Measurements from ENCODE around the gene EBF4. TPM values are rescaled to one million over a fixed set of nuclear protein-coding genes. Genes with fewer than 3 reads are reported as not detected.
A peak's percentile ranks its signal among the peaks of the same experiment; 100 is the strongest.

The EBF4 gene
- total RNA-seq, 1 experiment from 2014 or later: not detected

DNA sequence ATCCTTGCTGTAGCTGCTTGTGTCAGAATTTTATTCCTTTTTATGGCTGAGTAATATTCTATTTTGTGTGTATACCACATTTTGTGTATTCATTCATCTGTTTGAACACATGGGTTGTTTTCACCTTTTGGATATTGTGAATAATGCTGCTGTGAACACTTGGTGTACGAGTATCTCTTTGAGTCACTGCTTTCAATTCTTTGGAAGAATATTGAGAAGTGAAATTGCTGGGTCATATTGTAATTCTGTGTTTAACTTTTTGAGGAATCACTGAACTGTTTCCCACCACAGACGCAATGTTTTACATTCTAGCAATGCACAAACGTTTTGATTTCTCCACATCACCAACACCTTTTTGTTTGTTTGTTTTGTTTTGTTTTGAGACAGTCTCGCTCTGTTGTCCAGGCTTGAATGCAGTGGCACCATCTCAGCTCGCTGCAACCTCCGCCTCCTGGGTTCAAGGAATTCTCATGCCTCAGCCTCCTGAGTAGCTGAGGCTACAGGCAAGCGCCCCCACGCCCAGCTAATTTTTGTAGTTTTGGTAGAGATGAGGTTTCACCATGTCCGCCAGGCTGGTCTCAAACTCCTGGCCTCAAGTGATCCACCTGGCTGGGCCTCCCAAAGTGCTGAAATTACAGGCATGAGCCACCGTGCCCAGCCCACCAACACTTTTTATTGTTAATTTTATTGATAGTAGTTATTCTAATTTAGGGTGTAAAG, 86.2 kb downstream of the EBF4 start:
- Histone ChIP-seq H3K9me3 (no peaks in the 10 kb centered on the region), H3K27me3 (peaks cover 16% of the 10 kb centered on the region), H3K36me3 (no peaks in the 10 kb centered on the region), H3K4me3 (no peak overlapping the region)
- DNase-seq: no peak

DNA sequence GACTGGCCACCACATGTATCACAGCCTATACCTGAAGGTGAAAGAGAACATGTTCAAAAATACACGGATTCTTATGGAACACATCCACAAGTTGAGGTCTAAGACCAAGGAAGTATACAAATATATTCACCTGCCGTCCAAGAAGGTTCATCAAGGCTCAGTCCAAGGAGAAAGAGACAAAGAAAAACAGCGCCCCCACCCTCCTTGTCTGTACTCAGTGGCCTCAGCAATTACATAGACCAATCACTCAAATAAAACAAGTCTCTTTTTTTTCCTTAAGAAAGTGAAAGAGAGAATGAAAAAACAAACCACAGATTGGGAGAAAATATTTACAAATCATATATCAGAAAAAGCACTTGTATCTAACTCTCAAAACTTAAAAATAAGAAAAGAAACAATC, 88.4 kb downstream of the EBF4 start:
- Histone ChIP-seq H3K4me3 (no peak overlapping the region), H3K36me3 (no peaks in the 10 kb centered on the region), H3K27me3 (peaks cover 16% of the 10 kb centered on the region), H3K9me3 (no peaks in the 10 kb centered on the region)
- DNase-seq: no peak

DNA sequence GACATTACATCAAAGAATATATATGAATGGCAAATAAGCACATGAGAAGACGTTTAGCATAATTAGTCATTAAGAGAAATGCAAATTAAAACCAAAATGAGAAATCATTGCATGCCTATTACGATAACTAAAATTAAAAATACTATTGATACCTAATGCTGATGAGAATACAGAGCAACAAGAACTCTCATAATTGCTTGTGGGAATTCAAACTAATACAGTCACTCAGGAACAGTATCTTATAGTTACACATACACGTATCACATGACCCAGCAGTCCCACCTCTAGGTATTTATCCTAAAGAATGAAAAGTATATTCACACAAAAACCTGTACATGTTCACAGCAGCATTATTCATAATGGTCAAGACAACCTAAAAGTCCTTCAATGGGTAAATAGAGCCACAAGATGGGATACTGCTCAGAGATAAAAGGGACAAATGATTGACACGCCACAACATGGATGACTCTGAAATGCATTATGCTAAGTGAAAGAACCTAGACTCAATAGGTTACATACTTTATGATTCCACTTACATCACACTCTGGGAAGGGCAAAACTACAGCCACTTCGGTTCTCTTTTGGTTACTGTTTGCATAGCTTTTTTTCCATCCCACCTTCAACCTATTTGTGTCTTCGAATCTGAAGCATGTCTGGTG, 91.5 kb downstream of the EBF4 start:
- H3K9me3 ChIP-seq: no peaks in the 10 kb centered on the region
- H3K27me3 ChIP-seq: peaks cover 13% of the 10 kb centered on the region
- no peak overlapping the region for H3K4me3 ChIP-seq
- H3K36me3 ChIP-seq: no peaks in the 10 kb centered on the region
- DNase-seq: no peak

DNA sequence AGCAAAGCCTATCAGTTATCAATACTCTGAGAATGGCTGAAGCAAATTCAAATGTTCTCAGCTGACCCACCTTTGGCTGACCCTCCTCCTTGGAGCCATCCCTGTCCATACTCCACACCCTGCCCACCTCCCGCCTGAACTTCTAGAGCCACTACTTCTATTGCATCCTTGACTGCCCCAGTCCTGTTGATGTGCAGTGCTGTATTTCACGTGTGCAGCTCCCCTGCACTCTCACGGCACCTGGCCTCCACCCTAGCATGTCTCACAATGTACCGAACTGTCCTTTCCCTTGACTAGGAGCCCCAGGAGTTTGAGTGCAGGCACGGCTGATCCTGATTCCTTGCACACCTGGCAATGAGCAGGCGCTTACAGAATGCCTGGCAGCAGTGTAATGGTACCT, 100.9 kb downstream of the EBF4 start:
- Histone ChIP-seq H3K36me3 (no peaks in the 10 kb centered on the region), H3K27me3 (peaks cover 2% of the 10 kb centered on the region; the same call in 1 of the 2 replicates)

DNA sequence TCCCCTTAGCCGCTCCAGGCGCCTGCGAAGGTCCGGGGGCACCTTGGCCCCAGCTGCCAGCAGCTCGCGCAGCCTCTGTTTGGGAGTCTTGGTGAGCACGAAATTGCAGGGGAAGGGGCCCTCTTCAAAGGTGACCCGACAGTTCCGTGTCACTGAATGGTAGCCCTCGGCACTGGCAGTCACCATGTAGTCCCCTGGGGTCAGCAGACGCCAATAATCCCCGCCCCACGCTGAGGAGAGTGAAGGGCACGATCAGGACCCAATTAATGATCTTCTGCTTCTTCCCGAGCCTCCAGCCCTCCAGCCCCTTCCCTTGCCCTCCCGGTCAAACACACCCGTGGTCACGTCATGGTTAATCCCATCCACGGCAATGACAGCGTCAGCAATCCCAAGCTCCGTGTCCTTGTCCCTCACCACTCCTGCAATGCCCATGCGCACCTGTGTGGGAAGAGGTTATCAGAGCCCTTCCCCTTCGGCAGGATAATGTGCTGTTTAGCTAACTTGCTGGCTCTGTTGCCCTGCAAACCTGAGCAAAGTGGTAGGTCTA, 101.7 kb downstream of the EBF4 start:
- Histone ChIP-seq H3K36me3 (no peaks in the 10 kb centered on the region), H3K9me3 (no peaks in the 10 kb centered on the region), H3K27me3 (peaks cover 2% of the 10 kb centered on the region; the same call in 1 of the 2 replicates), H3K4me3 (no peak overlapping the region)
- no peak for DNase-seq

More for the DNA sequence above, 100.9 kb downstream of the EBF4 start:
- Histone ChIP-seq H3K9me3 (no peaks in the 10 kb centered on the region), H3K4me3 (no peak overlapping the region)
- DNase-seq: no peak

DNA sequence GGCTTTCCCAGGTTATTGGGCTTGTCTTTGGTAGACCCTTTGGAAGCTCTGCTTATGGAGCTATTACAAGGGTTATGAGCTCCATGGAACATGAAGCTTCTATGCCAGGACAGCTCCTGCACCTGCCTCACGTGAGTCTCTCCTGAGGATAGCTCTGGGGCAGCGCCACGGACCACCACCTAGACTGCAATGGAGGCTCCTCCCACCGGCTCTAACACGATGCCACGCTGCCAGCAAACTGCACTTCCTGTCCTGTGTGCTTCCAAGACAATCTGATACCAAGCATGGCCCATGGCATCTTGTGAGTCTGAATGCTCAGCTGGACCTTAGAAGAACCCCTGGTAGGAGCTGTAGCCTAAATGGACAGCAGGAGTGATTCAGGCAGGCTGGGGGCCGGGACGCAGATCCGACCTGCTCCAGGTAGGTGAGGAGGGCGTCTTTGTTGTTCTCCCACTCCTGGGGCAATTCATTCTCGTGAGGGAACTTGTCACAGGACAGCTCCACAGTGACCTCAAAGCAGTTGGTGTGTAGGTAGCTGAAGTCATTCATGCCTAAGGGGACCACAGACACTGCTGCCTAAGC, 102.4 kb downstream of the EBF4 start:
- Histone ChIP-seq H3K36me3 (no peaks in the 10 kb centered on the region), H3K27me3 (peaks cover 2% of the 10 kb centered on the region; the same call in 1 of the 2 replicates), H3K9me3 (no peaks in the 10 kb centered on the region), H3K4me3 (no peak overlapping the region)
- DNase-seq: no peak

DNA sequence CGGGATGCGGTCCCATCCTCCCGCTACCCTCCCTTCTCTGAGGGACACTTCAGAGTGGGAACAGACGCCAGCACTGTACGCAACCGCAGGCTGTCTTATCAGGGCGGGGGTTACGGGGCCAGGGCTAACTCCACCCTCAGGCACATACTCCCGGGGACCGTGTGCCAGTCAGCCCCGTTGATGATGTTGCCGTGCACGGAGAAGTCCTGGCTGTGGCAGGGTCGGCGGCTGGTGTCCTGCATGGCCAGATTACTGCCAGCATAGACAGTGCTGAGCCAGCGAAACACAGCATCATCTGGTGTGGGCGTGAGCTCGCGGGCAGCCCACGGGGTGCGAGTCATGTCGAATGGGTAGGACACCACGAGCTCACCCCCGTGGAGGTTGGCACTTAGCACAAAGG, 102.9 kb downstream of the EBF4 start:
- no peak for DNase-seq
- Histone ChIP-seq H3K27me3 (peaks cover 2% of the 10 kb centered on the region; the same call in 1 of the 2 replicates), H3K4me3 (no peak overlapping the region), H3K9me3 (no peaks in the 10 kb centered on the region), H3K36me3 (no peaks in the 10 kb centered on the region)

DNA sequence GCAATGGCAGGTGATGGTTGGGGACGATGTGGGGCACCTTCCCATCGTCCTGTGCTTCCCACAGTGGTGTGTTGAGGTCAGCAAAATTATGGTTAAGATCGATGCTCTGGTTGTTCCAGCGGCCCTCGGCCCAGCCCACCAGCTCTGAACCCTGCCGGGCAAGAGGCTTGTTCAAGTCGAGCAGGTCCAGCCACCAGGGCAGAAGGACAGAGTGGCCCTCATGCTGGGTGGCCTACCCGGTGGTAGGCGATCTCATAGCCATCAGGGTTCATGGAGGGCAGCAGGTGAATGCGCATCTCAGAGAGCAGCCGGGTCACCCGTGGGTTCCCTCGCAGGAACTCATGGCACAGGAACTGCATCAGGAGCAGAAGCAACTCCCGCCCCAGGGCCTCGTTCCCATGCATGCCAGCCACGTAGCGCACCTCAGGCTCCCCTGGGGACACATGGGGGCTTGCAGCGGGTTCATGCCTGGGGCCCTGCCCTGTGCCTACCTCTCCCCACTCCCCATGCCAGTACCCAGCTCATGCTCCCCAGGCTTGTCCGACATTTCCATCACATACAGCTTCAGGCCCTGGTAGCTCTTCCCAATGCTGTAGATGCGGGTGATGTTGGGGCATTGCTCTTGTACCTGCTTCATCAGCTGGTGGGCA, 103.6 kb downstream of the EBF4 start:
- Histone ChIP-seq H3K27me3 (peaks cover 8% of the 10 kb centered on the region), H3K36me3 (no peaks in the 10 kb centered on the region), H3K4me3 (no peak overlapping the region), H3K9me3 (no peaks in the 10 kb centered on the region)
- no peak for DNase-seq

DNA sequence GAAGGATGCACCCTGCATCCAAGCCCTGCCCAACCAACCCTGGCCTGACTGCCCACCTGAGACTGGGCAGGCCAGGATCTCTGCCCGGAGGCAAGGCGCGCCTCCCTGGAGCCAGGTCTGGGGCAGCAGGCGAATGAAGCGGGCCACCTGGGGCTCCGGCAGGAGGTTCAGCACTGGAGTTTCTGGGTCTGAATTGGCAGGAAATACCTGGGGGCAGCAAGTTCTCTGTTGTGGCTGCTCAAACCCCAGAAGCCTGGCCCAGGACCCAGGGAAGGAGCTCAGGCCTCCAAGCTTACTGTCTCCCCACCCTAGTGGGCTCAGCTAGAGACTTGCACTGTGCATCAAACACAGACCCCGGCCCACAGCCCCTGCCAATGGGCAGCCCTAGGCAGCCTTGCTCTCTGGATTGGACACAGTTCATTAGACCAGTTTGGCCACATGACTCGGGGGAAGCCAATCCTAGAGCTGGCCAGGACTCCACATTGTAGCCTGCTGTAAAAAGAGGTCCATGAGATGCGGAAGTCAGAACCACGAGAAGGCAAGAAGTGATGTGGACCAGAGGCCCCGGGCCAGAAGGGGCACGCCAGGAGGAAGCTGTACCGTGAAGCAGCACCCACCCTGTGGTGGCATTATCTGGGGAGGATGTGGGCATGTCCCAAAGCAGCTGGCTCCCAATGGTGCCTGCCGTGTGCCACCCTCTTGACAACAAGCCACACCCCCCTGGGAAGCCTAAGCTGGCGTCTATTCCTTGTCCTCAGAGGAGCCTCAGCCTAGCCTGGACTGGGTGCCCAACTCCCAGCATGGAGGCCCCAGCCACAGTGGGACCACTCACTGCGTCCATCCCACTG, 104.8 kb downstream of the EBF4 start:
- no peaks in the 10 kb centered on the region for H3K36me3 ChIP-seq
- peaks cover 9% of the 10 kb centered on the region for H3K27me3 ChIP-seq
- DNase-seq: no peak
- H3K4me3 ChIP-seq: no peak overlapping the region
- no peaks in the 10 kb centered on the region for H3K9me3 ChIP-seq

DNA sequence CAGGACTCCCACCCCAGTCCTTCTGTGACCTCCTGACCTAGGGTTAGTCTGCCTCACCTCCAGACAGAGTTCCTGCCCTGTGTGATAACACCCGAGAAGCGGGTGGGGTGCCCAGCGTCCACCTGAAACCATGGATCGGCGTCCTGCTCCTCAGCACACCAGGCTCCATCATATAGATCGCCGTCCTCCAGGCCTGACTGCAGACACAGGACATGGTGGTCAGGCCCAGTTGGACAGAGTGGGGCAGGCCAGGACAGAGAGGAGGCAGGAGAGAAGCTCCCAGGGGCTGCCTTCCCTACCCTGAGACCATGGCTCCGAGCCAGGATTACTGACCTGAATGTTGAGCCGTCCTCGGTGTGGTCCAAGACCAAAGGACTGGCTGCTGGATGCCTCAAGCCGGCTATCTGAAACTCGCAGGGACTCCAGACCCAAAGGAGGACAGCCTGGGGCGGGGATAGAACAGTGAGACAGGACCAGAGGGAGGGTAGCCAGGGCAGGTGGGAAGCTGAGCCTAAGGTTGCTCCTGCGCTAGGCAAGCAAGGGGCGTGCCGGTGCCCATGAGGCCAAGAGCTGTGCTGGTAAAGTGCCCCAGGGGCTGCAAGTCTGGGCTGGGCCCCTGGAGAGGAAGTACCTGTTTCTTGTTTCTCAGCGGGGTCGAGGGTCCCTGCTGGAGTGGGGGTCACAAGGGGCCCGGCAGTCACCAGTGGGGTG, 105.7 kb downstream of the EBF4 start:
- no peaks in the 10 kb centered on the region for H3K36me3 ChIP-seq
- no peaks in the 10 kb centered on the region for H3K9me3 ChIP-seq
- no peak for DNase-seq
- H3K4me3 ChIP-seq: no peak overlapping the region
- H3K27me3 ChIP-seq: peaks cover 9% of the 10 kb centered on the region

DNA sequence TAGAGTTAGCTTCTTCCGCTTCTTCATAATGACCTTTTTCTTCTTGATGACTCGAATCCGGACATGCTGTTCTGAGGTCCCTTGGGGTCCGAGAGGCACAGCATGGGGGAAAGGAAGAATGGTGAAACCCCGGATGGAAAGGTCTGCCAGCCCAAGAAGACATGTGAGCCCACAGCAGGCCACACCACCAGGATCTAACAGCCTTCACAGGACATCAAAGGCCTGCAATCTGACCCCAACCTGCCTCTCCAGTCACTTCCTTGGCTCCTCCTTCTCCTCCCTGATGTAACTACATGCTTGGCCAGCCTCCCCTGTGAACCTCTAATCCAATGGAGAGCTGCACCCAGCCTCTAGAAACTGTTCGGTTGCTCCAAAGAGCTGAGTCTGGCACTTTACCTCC, 106.2 kb downstream of the EBF4 start:
- Histone ChIP-seq H3K27me3 (peaks cover 8% of the 10 kb centered on the region), H3K36me3 (no peaks in the 10 kb centered on the region), H3K9me3 (no peaks in the 10 kb centered on the region), H3K4me3 (no peak overlapping the region)
- DNase-seq: no peak

DNA sequence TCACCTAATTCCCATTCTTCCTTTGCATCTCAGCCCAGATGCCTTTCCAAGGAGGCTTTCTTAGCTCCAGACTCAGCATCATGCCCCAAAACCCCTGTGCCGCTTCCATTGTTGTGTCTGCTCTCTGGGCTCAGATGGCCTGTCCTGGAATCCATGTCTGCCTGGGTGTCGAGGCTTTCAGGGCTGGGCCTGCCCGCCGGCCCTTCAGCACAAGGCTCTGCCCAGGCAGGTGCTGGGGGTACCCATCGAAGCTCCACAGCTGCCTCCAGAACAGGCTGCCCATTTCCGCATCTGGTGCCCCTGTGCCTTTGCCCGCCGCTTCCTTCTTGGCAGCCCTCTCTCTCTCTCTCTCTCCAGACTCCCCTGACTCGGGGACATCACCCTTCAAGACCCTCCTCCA, 106.7 kb downstream of the EBF4 start:
- Histone ChIP-seq H3K9me3 (no peaks in the 10 kb centered on the region), H3K36me3 (no peaks in the 10 kb centered on the region), H3K4me3 (no peak overlapping the region), H3K27me3 (peaks cover 7% of the 10 kb centered on the region)
- DNase-seq: no peak

DNA sequence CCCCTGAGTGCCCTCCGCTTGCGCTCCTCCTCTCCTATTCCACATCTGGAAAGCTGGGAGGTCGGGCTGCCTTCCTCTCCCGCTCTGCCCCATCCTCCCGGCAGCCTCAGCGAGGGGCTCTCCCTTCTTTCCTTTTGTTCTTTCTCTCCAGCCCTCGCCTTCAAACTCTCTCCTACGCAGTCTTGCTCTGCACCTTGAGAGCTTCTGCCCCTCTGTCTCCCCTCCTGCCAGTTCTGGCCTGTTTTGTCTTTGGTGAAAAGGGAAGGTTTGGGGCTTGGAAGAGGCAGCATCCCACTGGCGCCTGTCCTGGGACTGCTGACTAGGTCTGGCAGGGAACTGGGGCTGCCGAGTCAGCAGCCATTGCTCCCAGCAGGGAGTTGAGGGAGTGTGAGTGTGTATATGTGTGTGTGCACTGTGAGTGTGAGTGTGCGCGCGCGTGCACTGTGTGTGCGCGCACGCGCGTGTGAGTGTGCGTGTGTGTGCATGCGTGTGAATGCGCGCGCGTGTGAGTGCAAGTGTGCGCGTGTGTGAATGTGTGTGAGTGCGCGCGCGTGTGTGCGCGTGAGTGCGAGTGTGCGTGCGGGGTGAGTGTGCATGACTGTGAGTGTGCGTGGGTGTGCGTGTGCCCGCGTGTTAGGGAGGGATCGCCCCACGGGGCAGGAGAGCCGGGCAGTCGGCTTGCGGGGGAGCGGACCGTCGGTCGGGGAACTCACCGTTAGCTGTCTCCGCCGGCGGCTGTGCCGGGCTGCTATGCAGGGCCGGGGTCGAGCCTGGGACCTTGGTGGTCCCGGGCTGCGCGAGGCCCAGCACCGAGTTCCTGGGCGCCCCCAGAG, 107.3 kb downstream of the EBF4 start:
- H3K36me3 ChIP-seq: no peaks in the 10 kb centered on the region
- DNase-seq: peak; percentile 44
- no peaks in the 10 kb centered on the region for H3K9me3 ChIP-seq
- H3K27me3 ChIP-seq: peaks cover 8% of the 10 kb centered on the region
- H3K4me3 ChIP-seq: peak overlapping the region; percentile 32

DNA sequence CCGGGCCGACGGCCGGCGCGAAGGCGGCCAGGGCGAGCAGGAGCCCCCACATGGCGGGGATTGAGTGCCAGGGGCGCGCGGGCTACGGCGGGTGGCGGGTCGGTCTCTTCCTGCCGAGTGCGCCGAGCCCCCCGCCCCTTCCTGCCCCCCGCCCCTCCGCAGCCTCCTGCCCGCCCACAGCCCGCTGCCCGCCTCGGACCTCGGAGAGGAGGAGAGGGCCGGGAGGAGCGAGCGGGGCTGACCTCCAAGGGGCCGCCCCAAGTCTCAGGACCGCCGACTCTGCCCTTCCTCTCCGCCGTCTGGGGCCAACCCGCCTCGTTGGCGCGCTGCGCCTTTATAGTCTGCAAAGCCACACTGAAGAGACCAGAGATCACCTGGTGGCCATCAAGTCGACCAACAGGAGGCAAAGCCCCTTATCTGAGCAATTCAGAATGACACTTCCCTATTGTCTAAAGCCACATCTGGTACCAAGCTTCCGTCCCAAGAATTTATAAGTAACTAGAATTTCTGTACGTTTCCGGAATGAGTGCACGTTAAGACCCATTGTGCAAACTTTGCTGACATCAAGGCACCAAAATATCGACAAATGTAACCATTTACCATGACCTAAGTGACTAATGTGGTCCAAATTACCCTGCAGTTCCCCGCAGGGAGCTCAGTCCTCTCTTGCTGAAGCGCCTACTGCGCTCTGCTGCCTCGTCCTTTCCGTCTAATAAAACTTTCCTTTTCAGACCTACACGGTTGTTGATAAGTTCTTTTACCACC, 108.1 kb downstream of the EBF4 start, which contains the start of gene CPXM1:
TSS of gene CPXM1 (minus strand) at position 107 of the 765 bp plus-strand sequence. CDS start at position 52, 55 bp downstream.
- H3K4me3 ChIP-seq: peak within 1 kb of the TSS; percentile 32
- no peaks in the 10 kb centered on the region for H3K36me3 ChIP-seq
- no peaks in the 10 kb centered on the region for H3K9me3 ChIP-seq
- peak; percentile 26 for DNase-seq
- H3K27me3 ChIP-seq: peaks cover 9% of the 10 kb centered on the region

Measured in MG63 (cell line).